ENCODE measurements around the gene KYNU.
"Not testable (repeated sequence)": the region's sequence is repeated elsewhere in the genome, so short reads cannot be mapped to it uniquely, and the experiment has no call there.

The KYNU gene

GRCh38 chr2:143015656-143016055 lies 138.2 kb downstream of the KYNU start:
- no peak for DNase-seq (ENCODE audit: low read depth, low spot score)

- DNase-seq (ENCODE audit: low read depth, low spot score), result no peak
Observed at GRCh38 chr2:143026411-143027054, 149.1 kb downstream of the KYNU start.

- no peak for DNase-seq (ENCODE audit: low read depth, low spot score)
Observed at GRCh38 chr2:143029141-143029540, 151.7 kb downstream of the KYNU start.

- no peak for DNase-seq (ENCODE audit: low read depth, low spot score)
Observed at GRCh38 chr2:143030127-143030526, 152.7 kb downstream of the KYNU start.

GRCh38 chr2:143034292-143035074 lies 157.0 kb downstream of the KYNU start:
- peak; percentile 42 for DNase-seq (ENCODE audit: low read depth, low spot score)

GRCh38 chr2:143051465-143051864 lies 174.0 kb downstream of the KYNU start:
- no peak for DNase-seq (ENCODE audit: low read depth, low spot score)

GRCh38 chr2:143053437-143053836 lies 176.0 kb downstream of the KYNU start:
- not testable (repeated sequence) for DNase-seq (ENCODE audit: low read depth, low spot score)

- no peak for DNase-seq (ENCODE audit: low read depth, low spot score)
Observed at GRCh38 chr2:143056550-143056949, 179.1 kb downstream of the KYNU start.

- no peak for DNase-seq (ENCODE audit: low read depth, low spot score)
Observed at GRCh38 chr2:143058851-143059250, 181.4 kb downstream of the KYNU start.

- DNase-seq (ENCODE audit: low read depth, low spot score), result no peak
Observed at GRCh38 chr2:143063612-143064200, 186.2 kb downstream of the KYNU start.

GRCh38 chr2:143068094-143068493 lies 190.6 kb downstream of the KYNU start:
- no peak for DNase-seq (ENCODE audit: low read depth, low spot score)

GRCh38 chr2:143068509-143068908 lies 191.0 kb downstream of the KYNU start:
- no peak for DNase-seq (ENCODE audit: low read depth, low spot score)

- no peak for DNase-seq (ENCODE audit: low read depth, low spot score)
Observed at GRCh38 chr2:143070704-143071103, 193.2 kb downstream of the KYNU start.

- DNase-seq (ENCODE audit: low read depth, low spot score), result no peak
Observed at GRCh38 chr2:143071185-143071876, 193.9 kb downstream of the KYNU start.

- not testable (repeated sequence) for DNase-seq (ENCODE audit: low read depth, low spot score)
Observed at GRCh38 chr2:143074913-143075312, 197.4 kb downstream of the KYNU start.

- DNase-seq (ENCODE audit: low read depth, low spot score), result no peak
Observed at GRCh38 chr2:143075711-143076110, 198.2 kb downstream of the KYNU start.

GRCh38 chr2:143078104-143078503 lies 200.6 kb downstream of the KYNU start:
- DNase-seq (ENCODE audit: low read depth, low spot score), result no peak

GRCh38 chr2:143081616-143082015 lies 204.2 kb downstream of the KYNU start:
- no peak for DNase-seq (ENCODE audit: low read depth, low spot score)

- DNase-seq (ENCODE audit: low read depth, low spot score), result no peak
Observed at GRCh38 chr2:143083636-143084035, 206.2 kb downstream of the KYNU start.

GRCh38 chr2:143084462-143084861 lies 207.0 kb downstream of the KYNU start:
- no peak for DNase-seq (ENCODE audit: low read depth, low spot score)

GRCh38 chr2:143085125-143085784 lies 207.8 kb downstream of the KYNU start:
- no peak for DNase-seq (ENCODE audit: low read depth, low spot score)

GRCh38 chr2:143087033-143087432 lies 209.6 kb downstream of the KYNU start:
- no peak for DNase-seq (ENCODE audit: low read depth, low spot score)

All from activated CD4-positive, CD25-positive, alpha-beta regulatory T cell treated with anti-CD3 and anti-CD28 coated beads, Interleukin-2, amount 50 U/mL, for 16 hours (primary cell).